Measurements from ENCODE around the gene HMCN1.

- TF ChIP-seq, protein P1, sequence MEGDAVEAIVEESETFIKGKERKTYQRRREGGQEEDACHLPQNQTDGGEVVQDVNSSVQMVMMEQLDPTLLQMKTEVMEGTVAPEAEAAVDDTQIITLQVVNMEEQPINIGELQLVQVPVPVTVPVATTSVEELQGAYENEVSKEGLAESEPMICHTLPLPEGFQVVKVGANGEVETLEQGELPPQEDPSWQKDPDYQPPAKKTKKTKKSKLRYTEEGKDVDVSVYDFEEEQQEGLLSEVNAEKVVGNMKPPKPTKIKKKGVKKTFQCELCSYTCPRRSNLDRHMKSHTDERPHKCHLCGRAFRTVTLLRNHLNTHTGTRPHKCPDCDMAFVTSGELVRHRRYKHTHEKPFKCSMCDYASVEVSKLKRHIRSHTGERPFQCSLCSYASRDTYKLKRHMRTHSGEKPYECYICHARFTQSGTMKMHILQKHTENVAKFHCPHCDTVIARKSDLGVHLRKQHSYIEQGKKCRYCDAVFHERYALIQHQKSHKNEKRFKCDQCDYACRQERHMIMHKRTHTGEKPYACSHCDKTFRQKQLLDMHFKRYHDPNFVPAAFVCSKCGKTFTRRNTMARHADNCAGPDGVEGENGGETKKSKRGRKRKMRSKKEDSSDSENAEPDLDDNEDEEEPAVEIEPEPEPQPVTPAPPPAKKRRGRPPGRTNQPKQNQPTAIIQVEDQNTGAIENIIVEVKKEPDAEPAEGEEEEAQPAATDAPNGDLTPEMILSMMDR (conservative IDR thresholded peaks at IDR 0.05), result no peak
- TF ChIP-seq EZH2 (IDR thresholded peaks at IDR 0.05; ENCODE audit: low read depth), result no peak
Measured at GRCh38 chr1:186076006-186076405, 341.8 kb downstream of the HMCN1 start.
